ENCODE results near the gene URM1. TPM values are rescaled to one million over a fixed set of nuclear protein-coding genes. Genes with fewer than 3 reads are reported as not detected.
"Not testable (repeated sequence)": the region's sequence is repeated elsewhere in the genome, so short reads cannot be mapped to it uniquely, and the experiment has no call there.

URM1 gene
- total RNA-seq, 1 donor from 2014 or later = 26.6 TPM

GRCh38 chr9:128335914-128336313 lies 35.3 kb upstream of the URM1 start:
- Histone ChIP-seq H3K27ac (ENCODE audit: low read depth, low read length) (no peak overlapping the region), H3K4me3 (ENCODE audit: low read length in 3 of 3) (no peak overlapping the region), H3K27me3 (ENCODE audit: control insufficient read depth in 3 of 3, insufficient read depth in 3 of 3, low read length in 3 of 3) (no peaks in the 10 kb centered on the region), H3K9me3 (ENCODE audit: control insufficient read depth in 3 of 3, low read length in 3 of 3) (no peaks in the 10 kb centered on the region), H3K9ac (ENCODE audit: low read depth in 1 of 3, low read length in 3 of 3) (no peak overlapping the region), H3K36me3 (ENCODE audit: control insufficient read depth in 3 of 3, insufficient read depth in 3 of 3, low read length in 3 of 3) (peaks cover 6 to 20% (median 19%) of the 10 kb centered on the region in 3 donors), H3K4me1 (ENCODE audit: control insufficient read depth in 3 of 3, insufficient read depth in 3 of 3, low read length in 3 of 3) (peaks cover 6 to 8% (median 7%) of the 10 kb centered on the region in 3 donors)

DNA sequence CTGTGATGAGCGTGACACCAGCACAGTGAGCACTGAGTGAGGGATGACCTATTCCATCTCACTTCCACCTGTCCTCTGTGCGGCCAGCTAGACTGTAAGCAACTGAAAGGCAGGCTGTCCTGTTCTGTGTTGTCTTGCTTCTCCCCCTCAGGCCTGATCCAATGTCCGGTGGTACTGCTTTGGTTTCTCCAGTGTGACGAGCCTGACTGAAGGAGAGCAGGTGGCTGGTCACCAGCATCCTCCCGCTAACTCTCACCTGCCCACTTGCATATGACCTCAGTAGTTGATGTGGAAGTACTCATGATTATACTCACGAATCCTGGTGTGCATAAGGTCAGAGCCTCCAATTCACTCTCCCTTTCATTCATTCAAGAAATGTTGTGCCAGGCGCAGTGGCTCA lies 33.2 kb upstream of the URM1 start:
- Histone ChIP-seq H3K4me3 (ENCODE audit: low read length in 3 of 3) (no peak overlapping the region), H3K36me3 (ENCODE audit: control insufficient read depth in 3 of 3, insufficient read depth in 3 of 3, low read length in 3 of 3) (peaks cover 5 to 14% (median 8%) of the 10 kb centered on the region in 3 donors), H3K27me3 (ENCODE audit: control insufficient read depth in 3 of 3, insufficient read depth in 3 of 3, low read length in 3 of 3) (no peaks in the 10 kb centered on the region), H3K9me3 (ENCODE audit: control insufficient read depth in 3 of 3, low read length in 3 of 3) (no peaks in the 10 kb centered on the region), H3K27ac (ENCODE audit: low read depth, low read length) (no peak overlapping the region), H3K4me1 (ENCODE audit: control insufficient read depth in 3 of 3, insufficient read depth in 3 of 3, low read length in 3 of 3) (peaks cover 11 to 15% (median 13%) of the 10 kb centered on the region in 3 donors), H3K9ac (ENCODE audit: low read depth in 1 of 3, low read length in 3 of 3) (no peak overlapping the region)

DNA sequence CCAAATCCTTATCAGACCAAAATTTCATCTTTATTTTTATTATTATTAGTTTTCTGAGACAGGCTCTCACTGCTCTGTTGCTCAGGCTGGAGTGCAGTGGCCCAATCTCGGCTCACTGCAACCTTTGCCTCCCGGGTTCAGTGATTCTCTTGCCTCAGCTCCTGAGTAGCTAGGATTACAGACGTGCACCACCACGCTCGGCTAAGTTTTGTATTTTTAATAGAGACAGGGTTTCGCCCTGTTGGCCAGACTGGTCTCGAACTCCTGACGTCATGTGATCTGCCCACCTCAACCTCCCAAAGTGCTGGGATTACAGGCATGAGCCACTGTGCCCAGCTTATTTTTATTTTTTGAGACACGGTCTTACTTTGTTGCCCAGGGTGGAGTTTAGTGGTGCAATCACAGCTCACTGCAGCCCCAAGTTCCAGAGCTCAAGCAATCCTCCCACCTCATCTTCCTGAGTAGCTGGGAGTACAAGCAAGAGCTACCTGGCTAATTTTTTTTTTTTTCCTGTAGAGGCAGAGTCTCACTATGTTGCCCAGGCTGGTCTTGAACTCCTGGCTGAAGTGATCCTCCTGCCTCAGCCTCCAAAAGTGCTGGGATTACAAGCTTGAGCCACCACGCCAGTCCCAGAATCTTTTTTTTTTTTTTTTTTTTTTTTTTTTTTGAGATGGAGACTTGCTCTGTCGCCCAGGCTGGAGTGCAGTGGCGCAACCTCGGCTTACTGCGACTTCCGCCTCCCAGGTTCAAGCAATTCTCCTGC lies 32.1 kb upstream of the URM1 start:
- H3K27ac ChIP-seq (ENCODE audit: low read depth, low read length); H3K9ac ChIP-seq (ENCODE audit: low read depth in 1 of 3, low read length in 3 of 3); H3K4me3 ChIP-seq (ENCODE audit: low read length in 3 of 3); H3K27me3 ChIP-seq (ENCODE audit: control insufficient read depth in 3 of 3, insufficient read depth in 3 of 3, low read length in 3 of 3); H3K9me3 ChIP-seq (ENCODE audit: control insufficient read depth in 3 of 3, low read length in 3 of 3): not testable (repeated sequence)
- H3K36me3 ChIP-seq (ENCODE audit: control insufficient read depth in 3 of 3, insufficient read depth in 3 of 3, low read length in 3 of 3) = peaks cover 12 to 16% (median 15%) of the 10 kb centered on the region in 3 donors
- peaks cover 11 to 15% (median 13%) of the 10 kb centered on the region in 3 donors for H3K4me1 ChIP-seq (ENCODE audit: control insufficient read depth in 3 of 3, insufficient read depth in 3 of 3, low read length in 3 of 3)

DNA sequence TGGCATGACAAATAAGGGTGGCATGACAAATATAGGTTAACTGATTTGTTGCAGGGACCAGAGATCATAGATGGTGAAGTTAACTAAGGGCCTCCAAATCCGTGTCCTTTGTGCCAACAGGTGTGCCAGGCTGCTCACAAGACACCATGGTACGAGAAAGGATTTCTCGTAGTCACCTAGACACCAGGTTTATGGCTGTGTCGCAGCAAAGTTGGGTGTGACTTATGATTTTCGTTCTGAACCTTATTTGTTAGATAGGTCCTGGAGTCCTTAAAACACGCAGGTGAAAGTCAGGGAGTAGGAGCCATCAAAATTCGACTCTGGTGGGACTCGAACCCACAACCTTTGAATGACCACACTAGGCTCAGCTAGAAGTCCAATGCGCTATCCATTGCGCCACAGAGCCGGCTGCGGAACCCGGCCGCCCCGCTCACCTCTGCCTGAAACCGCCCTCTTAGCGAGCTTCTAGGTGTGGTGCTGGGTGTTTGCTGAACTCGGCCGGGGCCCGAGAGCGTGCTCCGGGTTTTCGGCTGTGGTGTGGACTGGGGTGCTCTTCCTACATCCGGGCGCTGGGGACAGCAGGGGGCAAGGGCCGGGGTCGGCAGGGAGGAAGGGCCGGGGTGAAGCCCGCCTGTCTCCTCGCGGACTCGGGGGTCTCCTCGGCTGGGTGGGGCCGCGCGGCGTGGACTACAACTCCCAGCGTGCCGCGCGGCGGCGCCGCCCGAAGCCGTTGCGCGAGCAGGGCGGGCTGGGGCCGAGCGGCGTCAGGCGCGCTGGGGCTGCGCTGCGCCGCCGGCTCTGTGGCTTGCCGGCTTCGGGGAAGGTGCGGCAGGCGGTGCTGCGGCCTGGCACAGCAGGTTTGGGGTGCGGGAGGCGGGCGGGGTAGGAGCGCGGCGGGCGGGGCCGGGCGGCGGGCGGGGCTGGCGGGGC lies 31.1 kb upstream of the URM1 start, which contains the start of gene SLC27A4:
SLC27A4 (plus strand) TSS at position 767 of the 930 bp plus-strand sequence. CDS start 2,606 bp downstream, outside the sequence.
- Histone ChIP-seq H3K9ac (ENCODE audit: low read depth in 1 of 3, low read length in 3 of 3) (peak within 1 kb of the TSS; percentile 77 to 84 (median 83)), H3K9me3 (ENCODE audit: control insufficient read depth in 3 of 3, low read length in 3 of 3) (no peaks in the 10 kb centered on the region), H3K4me1 (ENCODE audit: control insufficient read depth in 3 of 3, insufficient read depth in 3 of 3, low read length in 3 of 3) (peaks cover 11 to 15% (median 13%) of the 10 kb centered on the region in 3 donors), H3K36me3 (ENCODE audit: control insufficient read depth in 3 of 3, insufficient read depth in 3 of 3, low read length in 3 of 3) (peaks cover 22 to 26% (median 24%) of the 10 kb centered on the region in 3 donors), H3K27me3 (ENCODE audit: control insufficient read depth in 3 of 3, insufficient read depth in 3 of 3, low read length in 3 of 3) (no peaks in the 10 kb centered on the region), H3K27ac (ENCODE audit: low read depth, low read length) (peak within 1 kb of the TSS; percentile 44), H3K4me3 (ENCODE audit: low read length in 3 of 3) (peak within 1 kb of the TSS; percentile 78 to 87 (median 85))

DNA sequence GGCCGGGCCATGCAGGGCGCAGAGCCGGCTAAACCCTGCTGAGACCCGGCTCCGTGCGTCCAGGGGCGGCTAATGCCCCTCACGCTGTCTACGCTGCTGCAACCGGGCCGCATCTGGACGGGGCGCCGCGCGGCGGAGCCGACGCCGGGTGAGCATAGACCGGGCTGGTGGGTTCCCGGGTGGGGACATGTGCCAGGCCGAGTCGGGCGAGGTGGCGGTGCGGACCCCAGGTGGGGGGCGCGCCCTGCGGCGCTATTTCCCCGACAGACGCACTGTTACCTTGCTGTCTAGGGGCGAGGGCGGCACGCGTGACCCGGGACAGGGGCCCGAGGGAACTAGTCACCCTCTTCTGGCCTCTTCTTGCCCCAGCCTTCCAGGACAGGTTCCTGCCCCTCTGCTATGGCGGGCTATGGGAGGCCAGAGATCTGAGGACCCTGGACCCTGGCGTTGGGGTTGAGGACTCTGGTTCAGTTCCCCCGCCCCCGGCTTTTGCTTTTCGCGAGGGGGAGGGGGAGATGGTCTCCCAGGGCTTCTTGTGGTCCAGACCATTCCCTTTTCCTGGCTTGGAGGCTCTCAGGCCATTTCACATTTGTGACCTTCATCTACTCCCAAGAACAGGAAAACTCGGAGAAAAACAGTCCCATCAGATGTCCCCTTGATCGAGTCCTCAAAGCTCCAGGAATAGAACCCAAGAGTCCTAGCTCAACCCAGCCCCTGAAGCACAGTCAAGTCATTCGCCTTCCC lies 30.3 kb upstream of the URM1 start:
- no peaks in the 10 kb centered on the region for H3K9me3 ChIP-seq (ENCODE audit: control insufficient read depth in 3 of 3, low read length in 3 of 3)
- H3K4me1 ChIP-seq (ENCODE audit: control insufficient read depth in 3 of 3, insufficient read depth in 3 of 3, low read length in 3 of 3) = peaks cover 11 to 15% (median 13%) of the 10 kb centered on the region in 3 donors
- peaks cover 30 to 34% (median 32%) of the 10 kb centered on the region in 3 donors for H3K36me3 ChIP-seq (ENCODE audit: control insufficient read depth in 3 of 3, insufficient read depth in 3 of 3, low read length in 3 of 3)
- peak overlapping the region; percentile 78 to 87 (median 81) for H3K4me3 ChIP-seq (ENCODE audit: low read length in 3 of 3)
- H3K27me3 ChIP-seq (ENCODE audit: control insufficient read depth in 3 of 3, insufficient read depth in 3 of 3, low read length in 3 of 3) = no peaks in the 10 kb centered on the region
- H3K27ac ChIP-seq (ENCODE audit: low read depth, low read length) = no peak overlapping the region
- peak overlapping the region; percentile 77 to 84 (median 83) for H3K9ac ChIP-seq (ENCODE audit: low read depth in 1 of 3, low read length in 3 of 3)

GRCh38 chr9:128341435-128341849 lies 29.7 kb upstream of the URM1 start:
- peaks cover 31 to 37% (median 34%) of the 10 kb centered on the region in 3 donors for H3K36me3 ChIP-seq (ENCODE audit: control insufficient read depth in 3 of 3, insufficient read depth in 3 of 3, low read length in 3 of 3)
- peak overlapping the region; percentile 77 to 84 (median 83) for H3K9ac ChIP-seq (ENCODE audit: low read depth in 1 of 3, low read length in 3 of 3)
- H3K4me1 ChIP-seq (ENCODE audit: control insufficient read depth in 3 of 3, insufficient read depth in 3 of 3, low read length in 3 of 3) = peaks cover 11 to 15% (median 13%) of the 10 kb centered on the region in 3 donors
- H3K9me3 ChIP-seq (ENCODE audit: control insufficient read depth in 3 of 3, low read length in 3 of 3) = no peaks in the 10 kb centered on the region
- no peaks in the 10 kb centered on the region for H3K27me3 ChIP-seq (ENCODE audit: control insufficient read depth in 3 of 3, insufficient read depth in 3 of 3, low read length in 3 of 3)
- H3K4me3 ChIP-seq (ENCODE audit: low read length in 3 of 3) = peak overlapping the region; percentile 78 to 87 (median 81)
- no peak overlapping the region for H3K27ac ChIP-seq (ENCODE audit: low read depth, low read length)

DNA sequence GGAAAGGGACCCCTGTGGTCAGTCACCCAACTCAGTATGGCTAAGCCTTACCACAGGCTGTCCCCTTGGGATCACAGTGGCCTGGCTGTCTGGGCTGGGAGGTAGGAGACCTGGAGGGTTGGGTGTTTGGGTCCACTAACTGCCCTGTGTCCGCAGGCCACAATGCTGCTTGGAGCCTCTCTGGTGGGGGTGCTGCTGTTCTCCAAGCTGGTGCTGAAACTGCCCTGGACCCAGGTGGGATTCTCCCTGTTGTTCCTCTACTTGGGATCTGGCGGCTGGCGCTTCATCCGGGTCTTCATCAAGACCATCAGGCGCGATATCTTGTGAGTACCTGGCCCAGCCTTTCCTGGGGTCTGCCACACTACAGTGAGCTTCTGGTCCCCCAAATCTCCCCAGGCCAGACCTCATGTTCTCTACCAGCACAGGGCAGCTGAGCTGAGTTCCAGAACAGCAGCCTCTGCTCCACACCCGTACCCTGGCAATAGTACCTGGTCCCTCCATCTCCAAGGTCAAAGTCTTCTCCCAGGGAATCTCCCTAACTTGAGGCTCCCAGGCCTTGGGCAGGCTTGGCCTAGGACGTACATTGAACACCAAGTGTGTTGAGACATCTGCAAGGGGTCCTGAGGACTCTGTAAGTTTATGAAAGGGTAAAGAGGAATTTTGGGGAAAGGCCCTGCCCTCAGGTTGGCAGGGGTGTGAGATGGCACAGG lies 28.0 kb upstream of the URM1 start:
- no peaks in the 10 kb centered on the region for H3K27me3 ChIP-seq (ENCODE audit: control insufficient read depth in 3 of 3, insufficient read depth in 3 of 3, low read length in 3 of 3)
- no peak overlapping the region for H3K4me3 ChIP-seq (ENCODE audit: low read length in 3 of 3)
- no peak overlapping the region for H3K27ac ChIP-seq (ENCODE audit: low read depth, low read length)
- peaks cover 43 to 47% (median 46%) of the 10 kb centered on the region in 3 donors for H3K36me3 ChIP-seq (ENCODE audit: control insufficient read depth in 3 of 3, insufficient read depth in 3 of 3, low read length in 3 of 3)
- peaks cover 11 to 15% (median 13%) of the 10 kb centered on the region in 3 donors for H3K4me1 ChIP-seq (ENCODE audit: control insufficient read depth in 3 of 3, insufficient read depth in 3 of 3, low read length in 3 of 3)
- H3K9me3 ChIP-seq (ENCODE audit: control insufficient read depth in 3 of 3, low read length in 3 of 3) = no peaks in the 10 kb centered on the region
- H3K9ac ChIP-seq (ENCODE audit: low read depth in 1 of 3, low read length in 3 of 3) = no peak overlapping the region

DNA sequence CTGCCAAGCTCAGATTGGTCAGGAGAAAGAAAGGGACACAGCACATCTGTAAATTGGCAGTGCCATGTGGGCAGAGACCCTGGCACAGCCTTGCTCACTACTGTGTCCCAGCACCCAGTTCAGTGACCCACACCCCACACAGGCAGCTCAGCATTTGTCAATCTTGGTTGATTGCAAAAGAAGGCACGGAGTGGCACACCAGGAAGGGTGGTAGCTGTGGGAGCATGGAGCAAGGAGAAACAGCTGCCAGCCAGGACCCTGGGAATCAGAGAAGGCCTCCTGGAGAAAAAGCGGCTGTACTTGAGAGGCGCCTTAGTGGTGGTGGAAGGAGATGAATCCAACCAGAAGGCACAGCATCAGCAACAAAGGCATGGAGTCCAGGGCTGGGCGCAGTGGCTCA lies 27.3 kb upstream of the URM1 start:
- Histone ChIP-seq H3K27ac (ENCODE audit: low read depth, low read length) (no peak overlapping the region), H3K27me3 (ENCODE audit: control insufficient read depth in 3 of 3, insufficient read depth in 3 of 3, low read length in 3 of 3) (no peaks in the 10 kb centered on the region), H3K36me3 (ENCODE audit: control insufficient read depth in 3 of 3, insufficient read depth in 3 of 3, low read length in 3 of 3) (peaks cover 48 to 54% (median 52%) of the 10 kb centered on the region in 3 donors), H3K4me3 (ENCODE audit: low read length in 3 of 3) (no peak overlapping the region), H3K9me3 (ENCODE audit: control insufficient read depth in 3 of 3, low read length in 3 of 3) (no peaks in the 10 kb centered on the region), H3K9ac (ENCODE audit: low read depth in 1 of 3, low read length in 3 of 3) (no peak overlapping the region), H3K4me1 (ENCODE audit: control insufficient read depth in 3 of 3, insufficient read depth in 3 of 3, low read length in 3 of 3) (peaks cover 11 to 15% (median 13%) of the 10 kb centered on the region in 3 donors)
